Keratinocyte (primary cell): ENCODE data around the gene DAB1. TPM values are rescaled to one million over a fixed set of nuclear protein-coding genes. Genes with fewer than 3 reads are reported as not detected.

Experiments used
- DNase-seq: peaks from one replicate; pipeline ENCODE4 v3.0.0-alpha.2; 2011; ENCODE audit warnings: low read depth, missing footprints, low spot score
- FAIRE-seq: peaks from 2 replicates; lab custom pipeline; 2011; peaks lifted over from hg19 to GRCh38; lab: Jason Lieb, UNC
- H2AFZ ChIP-seq: 2 replicates; pipeline ENCODE4 v1.6.0; 2012; ENCODE audit warnings: low read length, control low read depth, inconsistent platforms; ENCODE audit not compliant: control insufficient read depth
- H3K27ac ChIP-seq: 2 replicates; pipeline ENCODE4 v1.5.1; 2011; ENCODE audit warnings: low read length; ENCODE audit not compliant: control insufficient read depth, insufficient read depth
- H3K27me3 ChIP-seq: 3 replicates; pipeline ENCODE4 v1.6.0; 2011; ENCODE audit warnings: low read length; ENCODE audit not compliant: control insufficient read depth, insufficient read depth; ENCODE audit errors: extremely low read depth
- H3K36me3 ChIP-seq, 2 experiments: 2 replicates in 1 of 2; 3 replicates in 1 of 2; pipeline ENCODE4 v1.5.1; 2011; ENCODE audit warnings: low read length in 2 of 2, mild to moderate bottlenecking in 1 of 2; ENCODE audit not compliant: control insufficient read depth in 2 of 2, insufficient read depth in 2 of 2; ENCODE audit errors: extremely low read depth in 1 of 2
- H3K4me1 ChIP-seq: 3 replicates; pipeline ENCODE4 v1.5.1; 2011; ENCODE audit warnings: low read length; ENCODE audit not compliant: control insufficient read depth, insufficient read depth; ENCODE audit errors: extremely low read depth
- H3K4me2 ChIP-seq: 3 replicates; pipeline ENCODE4 v1.6.0; 2011; ENCODE audit warnings: low read depth, low read length; ENCODE audit not compliant: control insufficient read depth, insufficient read depth; ENCODE audit errors: extremely low read depth
- H3K4me3 ChIP-seq, 3 experiments: fragments of 200-600 bp in 1 of 3; sonication (generic) in 1 of 3; 2 replicates in 2 of 3; 3 replicates in 1 of 3; pipeline ENCODE4 v1.5.1; 2011 to 2016; ENCODE audit warnings: low read length in 3 of 3, mild to moderate bottlenecking in 3 of 3, control low read depth in 2 of 3, inconsistent platforms in 1 of 3, low read depth in 1 of 3, mixed read lengths in 1 of 3, mixed run types in 1 of 3, moderate library complexity in 1 of 3; ENCODE audit not compliant: control insufficient read depth in 2 of 3, insufficient read depth in 2 of 3; ENCODE audit errors: extremely low read depth in 1 of 3
- H3K79me2 ChIP-seq: 2 replicates; pipeline ENCODE4 v1.6.0; 2012; ENCODE audit warnings: low read length; ENCODE audit not compliant: control insufficient read depth, insufficient read depth
- H3K9ac ChIP-seq: 3 replicates; pipeline ENCODE4 v1.6.0; 2011; ENCODE audit warnings: low read length; ENCODE audit not compliant: control insufficient read depth, insufficient read depth; ENCODE audit errors: extremely low read depth
- H3K9me1 ChIP-seq: 3 replicates; pipeline ENCODE4 v1.6.0; 2011; ENCODE audit warnings: low read length; ENCODE audit not compliant: control insufficient read depth, insufficient read depth; ENCODE audit errors: extremely low read depth
- H3K9me3 ChIP-seq: 2 replicates; pipeline ENCODE4 v1.5.1; 2012; ENCODE audit warnings: low read depth, low read length; ENCODE audit not compliant: control insufficient read depth
- H4K20me1 ChIP-seq: 3 replicates; pipeline ENCODE4 v1.6.0; 2011; ENCODE audit warnings: low read length; ENCODE audit not compliant: control insufficient read depth, insufficient read depth; ENCODE audit errors: extremely low read depth
- EZH2 ChIP-seq: IDR thresholded peaks from one replicate; pipeline ENCODE4 v1.6.1; 2012; ENCODE audit warnings: inconsistent platforms, mild to moderate bottlenecking, low read length, moderate library complexity
- dilution Hi-C: fragments of 300-500 bp; cut with MboI; formaldehyde crosslinking; loops from one replicate; pipeline ENCODE4 v1.7.0; 2020; ENCODE audit warnings: low sequenced_read_pairs; ENCODE audit not compliant: extremely low pct_ligation_motif_present
- polyA plus RNA-seq, 5 experiments: library from polyadenylated mRNA; depleted of rRNA in 3 of 5; stranded (reverse) in 3 of 5; stranded (forward) in 1 of 5; unstranded in 1 of 5; fragments of >200 nt; gene quantifications; 1 replicate in 1 of 5; 2 replicates in 3 of 5; 3 replicates in 1 of 5; pipeline versions ENCODE4 v1.2.1 to v1.2.3, GENCODE V29; 2011 to 2012; ENCODE audit warnings: missing spikeins in 2 of 5, low read depth in 1 of 5, low replicate concordance in 1 of 5
- TF ChIP-seq, protein P1 (sequence below), 3 experiments: IDR thresholded peaks in 1 of 3; conservative IDR thresholded peaks in 1 of 3; optimal IDR thresholded peaks in 1 of 3; 2 replicates in 2 of 3; 3 replicates in 1 of 3; pipeline versions ENCODE3 to v1.5.1; 2011; ENCODE audit warnings: low read length in 3 of 3, mild to moderate bottlenecking in 3 of 3, moderate library complexity in 2 of 3, control low read depth in 1 of 3, inconsistent platforms in 1 of 3; ENCODE audit not compliant: insufficient read depth in 2 of 3; ENCODE audit errors: extremely low read depth in 1 of 3

DAB1 gene
- polyA plus RNA-seq, 1 donor (not counting 4 experiments of a cell fraction or from before 2014, with no cell fraction given) = 0.01 TPM

DNA sequence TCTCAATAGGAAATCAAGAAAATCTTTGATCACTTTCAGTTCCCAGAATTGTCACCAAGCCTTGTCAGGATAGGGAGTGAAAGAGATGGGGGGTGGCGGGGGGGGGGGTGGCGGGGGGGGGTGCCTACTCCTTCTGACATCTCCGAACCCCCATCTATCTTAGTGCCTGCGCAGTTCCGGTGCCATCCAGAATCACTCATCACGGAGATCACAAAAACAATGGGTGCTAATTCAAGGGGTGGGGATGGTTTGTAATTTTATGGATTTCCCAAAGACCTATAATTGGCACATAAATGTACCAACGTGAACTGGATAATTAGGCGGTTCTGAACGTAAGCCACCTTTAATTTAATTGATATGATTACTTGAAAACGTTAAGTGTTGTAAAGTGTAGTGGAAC is 2.1 kb downstream of the DAB1 start:
- H3K27me3 ChIP-seq = peaks cover 59% of the 10 kb centered on the region
- FAIRE-seq = no peak

DNA sequence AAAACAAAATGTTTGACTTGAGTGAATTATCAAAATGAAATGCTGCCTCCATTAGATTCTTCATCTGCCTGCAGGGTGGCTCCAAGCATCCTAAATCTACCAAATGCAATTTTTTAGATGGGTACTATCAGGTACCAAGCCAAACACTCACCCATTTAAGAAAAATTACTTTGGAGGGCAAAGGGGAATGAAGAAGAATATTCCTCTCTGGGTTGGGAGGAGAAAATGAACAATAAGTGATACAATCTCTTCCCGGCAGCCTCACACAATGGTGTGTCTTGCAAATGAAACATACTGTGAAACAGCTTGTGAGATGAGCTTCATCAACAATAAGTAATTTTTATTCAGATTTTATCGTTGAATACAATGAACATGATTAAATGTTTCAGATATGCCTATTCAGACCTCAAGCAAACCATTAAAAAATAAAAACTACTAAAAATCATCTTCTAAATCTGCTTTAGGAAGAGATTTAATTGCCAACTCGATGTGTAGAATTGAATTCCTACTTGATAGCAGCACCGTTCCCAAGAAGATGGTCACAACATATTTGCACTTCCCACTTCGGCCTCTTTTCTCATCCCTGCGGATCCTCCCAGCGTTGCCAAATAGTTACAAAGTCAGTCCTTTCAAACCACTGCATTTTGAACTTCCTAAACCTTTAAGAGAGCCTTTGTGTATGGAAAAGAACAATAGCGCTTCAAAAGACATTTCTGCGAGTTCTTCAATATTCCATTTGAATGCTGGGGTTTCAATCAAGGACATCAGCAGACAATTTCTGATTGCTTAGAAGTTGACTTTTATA is 2.7 kb downstream of the DAB1 start:
- Histone ChIP-seq H3K4me3 (no peak overlapping the region), H3K9me1 (no peaks in the 10 kb centered on the region), H2AFZ (no peak overlapping the region), H3K27me3 (peaks cover 59% of the 10 kb centered on the region), H3K9me3 (no peaks in the 10 kb centered on the region), H3K9ac (no peak overlapping the region), H3K4me2 (no peak overlapping the region), H3K36me3 (no peaks in the 10 kb centered on the region), H3K79me2 (no peaks in the 10 kb centered on the region), H3K4me1 (peaks cover 8% of the 10 kb centered on the region), H4K20me1 (no peaks in the 10 kb centered on the region), H3K27ac (no peak overlapping the region)
- FAIRE-seq (no peak), DNase-seq (no peak)
- dilution Hi-C loops = no loop called here
- TF ChIP-seq, protein P1, sequence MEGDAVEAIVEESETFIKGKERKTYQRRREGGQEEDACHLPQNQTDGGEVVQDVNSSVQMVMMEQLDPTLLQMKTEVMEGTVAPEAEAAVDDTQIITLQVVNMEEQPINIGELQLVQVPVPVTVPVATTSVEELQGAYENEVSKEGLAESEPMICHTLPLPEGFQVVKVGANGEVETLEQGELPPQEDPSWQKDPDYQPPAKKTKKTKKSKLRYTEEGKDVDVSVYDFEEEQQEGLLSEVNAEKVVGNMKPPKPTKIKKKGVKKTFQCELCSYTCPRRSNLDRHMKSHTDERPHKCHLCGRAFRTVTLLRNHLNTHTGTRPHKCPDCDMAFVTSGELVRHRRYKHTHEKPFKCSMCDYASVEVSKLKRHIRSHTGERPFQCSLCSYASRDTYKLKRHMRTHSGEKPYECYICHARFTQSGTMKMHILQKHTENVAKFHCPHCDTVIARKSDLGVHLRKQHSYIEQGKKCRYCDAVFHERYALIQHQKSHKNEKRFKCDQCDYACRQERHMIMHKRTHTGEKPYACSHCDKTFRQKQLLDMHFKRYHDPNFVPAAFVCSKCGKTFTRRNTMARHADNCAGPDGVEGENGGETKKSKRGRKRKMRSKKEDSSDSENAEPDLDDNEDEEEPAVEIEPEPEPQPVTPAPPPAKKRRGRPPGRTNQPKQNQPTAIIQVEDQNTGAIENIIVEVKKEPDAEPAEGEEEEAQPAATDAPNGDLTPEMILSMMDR (optimal IDR thresholded peaks at IDR 0.05 in 1 of 3, IDR thresholded peaks at IDR 0.05 in 1 of 3, conservative IDR thresholded peaks at IDR 0.05 in 1 of 3; ENCODE audit: extremely low read depth in 1 of 3, insufficient read depth in 2 of 3, low read length in 3 of 3) = no peak
- TF ChIP-seq EZH2 = no peak

More for the DNA sequence above, 2.1 kb downstream of the DAB1 start:
- Histone ChIP-seq H3K4me1 (peaks cover 8% of the 10 kb centered on the region), H4K20me1 (no peaks in the 10 kb centered on the region), H3K36me3 (no peaks in the 10 kb centered on the region), H3K9ac (no peak overlapping the region), H3K9me3 (no peaks in the 10 kb centered on the region), H3K4me2 (peak overlapping the region; percentile 69), H3K9me1 (no peaks in the 10 kb centered on the region), H2AFZ (no peak overlapping the region), H3K79me2 (no peaks in the 10 kb centered on the region), H3K27ac (no peak overlapping the region), H3K4me3 (peak overlapping the region in 2 of 3 experiments; percentile 22 to 38)
- no peak for TF ChIP-seq EZH2
- TF ChIP-seq, protein P1 (optimal IDR thresholded peaks at IDR 0.05 in 1 of 3, IDR thresholded peaks at IDR 0.05 in 1 of 3, conservative IDR thresholded peaks at IDR 0.05 in 1 of 3; ENCODE audit: extremely low read depth in 1 of 3, insufficient read depth in 2 of 3, low read length in 3 of 3) = no peak
- no peak for DNase-seq
- dilution Hi-C loops = no loop called here
